HG03565 (cell line): ENCODE results near the gene CENPM.

Experiments
- ATAC-seq: cut with Tn5 transposase; IDR thresholded peaks from one replicate; pipeline ENCODE4 v1.9.1; 2021; ENCODE audit warnings: mild to moderate bottlenecking, moderate library complexity; ENCODE audit not compliant: unreplicated experiment

The CENPM gene

DNA sequence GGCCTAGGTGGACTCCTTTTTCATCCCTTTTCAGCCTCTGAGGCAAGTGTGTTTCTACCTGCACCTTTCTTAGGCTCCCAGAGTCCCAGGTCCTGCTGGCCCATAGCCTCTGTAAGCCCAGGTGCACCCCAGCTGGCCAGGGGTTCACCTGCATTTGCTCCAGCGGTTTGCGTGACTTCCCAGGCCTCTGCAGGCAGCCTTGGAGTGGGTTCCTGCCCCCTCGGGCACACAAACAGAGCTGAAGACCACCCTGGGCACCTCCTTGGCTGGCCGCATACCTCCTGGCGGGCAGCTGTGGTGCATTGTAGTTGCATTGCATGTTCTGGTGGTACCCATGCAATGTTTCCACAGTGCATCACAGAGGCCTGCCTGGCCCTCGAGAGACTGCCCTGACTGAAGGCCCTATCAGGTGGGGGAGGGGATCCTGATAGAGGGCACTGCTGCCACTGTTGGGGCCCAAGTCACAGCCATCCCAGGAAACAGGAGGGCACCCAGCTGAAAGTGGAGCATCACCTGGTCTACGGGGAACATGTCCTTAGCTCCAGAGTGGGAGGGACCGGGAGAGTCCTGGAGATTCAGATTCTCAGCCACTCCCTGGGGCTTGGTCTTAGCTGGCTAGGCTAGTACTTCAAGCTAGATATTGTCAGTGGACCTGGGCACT is 46.2 kb downstream of the CENPM start:
- no peak for ATAC-seq

DNA sequence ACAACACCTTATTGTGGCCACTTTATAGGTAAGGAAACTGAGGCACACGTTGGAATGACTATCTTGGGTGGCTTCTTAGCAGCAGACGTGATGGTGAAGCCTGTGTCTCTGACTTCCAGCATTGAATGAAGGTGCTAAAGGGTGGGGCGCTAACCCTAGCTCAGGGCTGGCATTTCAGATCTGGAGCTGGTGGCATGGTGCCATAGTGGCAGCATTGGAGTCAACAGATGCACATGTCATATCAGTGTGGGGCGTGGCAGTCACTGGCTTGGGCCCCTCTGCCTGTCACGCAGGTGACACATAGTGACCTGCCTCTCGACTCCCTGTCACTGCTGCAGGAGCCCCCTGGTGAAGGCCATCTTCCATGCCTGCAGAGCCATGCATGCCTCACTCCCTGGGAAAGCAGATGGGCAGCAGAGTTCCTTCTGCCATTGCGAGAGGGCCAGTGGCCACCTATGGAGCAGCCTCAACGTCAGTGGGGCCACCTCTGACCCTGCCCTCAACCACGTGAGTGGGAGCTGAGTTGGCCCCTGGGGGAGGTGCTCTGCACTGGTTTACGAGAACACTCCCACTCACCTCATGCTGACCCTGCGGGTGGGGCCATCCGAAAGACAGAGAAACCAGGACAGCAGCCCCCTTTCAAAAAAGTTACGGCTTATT is 46.8 kb downstream of the CENPM start:
- no peak for ATAC-seq

DNA sequence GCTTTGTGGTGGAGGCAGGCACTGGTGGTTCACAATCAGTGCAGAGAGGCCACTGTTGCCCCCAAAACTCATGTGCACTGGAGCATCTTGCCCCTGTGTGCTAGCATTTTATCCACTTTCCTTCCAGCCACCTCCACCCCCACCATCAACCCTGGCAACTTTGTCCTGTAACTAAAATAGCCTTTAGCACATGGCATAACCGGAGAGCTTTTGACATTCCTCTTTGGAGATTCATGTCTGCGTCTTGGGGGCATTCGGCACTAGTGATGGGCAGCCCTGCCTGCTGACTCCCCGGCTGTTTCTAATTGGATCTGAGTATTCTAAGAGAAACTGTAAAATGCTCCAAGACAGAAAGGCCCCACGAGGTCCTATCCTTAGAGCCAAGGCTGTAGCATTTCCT is 47.8 kb downstream of the CENPM start:
- no peak for ATAC-seq

DNA sequence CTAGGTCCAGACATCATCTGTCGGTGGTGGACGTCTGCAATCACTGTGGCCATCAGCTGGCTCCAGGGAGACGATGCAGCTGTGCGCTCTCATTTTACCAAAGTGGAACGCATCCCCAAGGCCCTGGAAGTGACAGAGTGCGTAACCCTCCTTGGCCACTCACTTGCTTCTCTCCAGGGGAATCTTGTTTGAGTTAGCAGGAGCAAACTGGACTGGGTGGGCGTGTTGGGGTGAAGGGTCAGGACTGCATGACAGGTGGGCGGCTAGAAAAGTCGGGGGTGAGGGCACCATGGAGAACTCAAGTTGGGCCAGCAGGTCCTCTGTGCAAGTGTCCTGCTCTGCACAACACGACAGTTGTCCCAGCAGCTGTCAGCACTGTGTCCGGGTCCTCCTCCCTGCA is 48.3 kb downstream of the CENPM start:
- no peak for ATAC-seq

DNA sequence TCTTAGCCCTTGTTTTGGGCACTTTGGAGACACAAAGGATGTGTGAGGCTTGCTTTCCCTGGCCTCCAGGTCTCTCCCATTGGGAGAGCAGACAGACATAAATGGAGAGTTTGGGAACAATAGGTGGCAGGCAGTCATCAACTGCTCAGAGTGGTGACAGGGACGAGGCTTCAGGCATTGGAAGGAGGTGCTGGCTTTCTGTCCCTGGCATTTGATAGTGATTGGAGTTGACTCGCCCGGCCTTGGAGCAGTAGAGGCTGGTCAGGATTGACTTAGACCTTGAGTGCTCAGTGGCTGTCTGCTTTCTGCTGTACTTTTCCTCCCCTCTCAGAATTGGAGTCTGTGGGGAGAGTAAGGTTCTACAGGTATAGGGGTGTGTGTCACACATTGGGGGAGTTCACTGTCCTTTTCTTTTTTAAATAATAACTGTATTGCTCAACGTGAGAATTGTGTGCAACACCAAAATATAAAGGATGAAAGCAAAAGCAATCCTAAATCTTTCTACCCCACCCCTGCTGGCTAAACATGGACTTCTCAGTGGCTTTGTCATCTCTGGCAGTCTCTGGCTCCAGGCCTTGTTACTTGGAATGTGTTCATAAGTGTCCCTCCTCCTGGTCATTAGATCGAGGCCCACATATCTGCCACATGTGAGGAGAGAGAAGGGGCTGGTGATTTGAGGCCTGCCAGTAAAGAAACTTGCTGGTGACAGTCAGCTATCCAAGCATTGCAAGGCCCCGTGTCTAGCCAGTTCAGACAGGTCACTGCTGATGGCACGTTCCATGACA is 53.2 kb downstream of the CENPM start:
- ATAC-seq, result no peak

DNA sequence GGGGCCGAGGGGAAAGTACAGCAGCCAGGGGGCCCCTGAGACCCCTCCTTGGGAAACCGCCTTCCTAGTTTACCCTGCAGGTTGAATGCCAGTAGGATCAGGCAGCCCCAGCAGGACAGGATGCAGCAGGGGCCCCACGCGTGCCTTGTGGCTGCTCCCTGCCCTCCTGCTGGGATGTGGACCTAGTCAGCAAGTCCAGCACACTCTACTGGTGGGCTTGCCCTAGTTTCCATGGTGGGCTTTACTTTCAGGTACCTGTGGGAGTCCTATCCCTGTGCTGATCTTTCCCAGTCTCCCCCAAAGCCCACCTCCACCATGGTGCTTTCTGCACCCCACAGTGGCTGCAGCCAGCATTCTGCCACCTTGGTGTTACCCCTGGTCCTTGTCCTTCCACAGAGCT is 54.2 kb downstream of the CENPM start:
- ATAC-seq, result no peak

DNA sequence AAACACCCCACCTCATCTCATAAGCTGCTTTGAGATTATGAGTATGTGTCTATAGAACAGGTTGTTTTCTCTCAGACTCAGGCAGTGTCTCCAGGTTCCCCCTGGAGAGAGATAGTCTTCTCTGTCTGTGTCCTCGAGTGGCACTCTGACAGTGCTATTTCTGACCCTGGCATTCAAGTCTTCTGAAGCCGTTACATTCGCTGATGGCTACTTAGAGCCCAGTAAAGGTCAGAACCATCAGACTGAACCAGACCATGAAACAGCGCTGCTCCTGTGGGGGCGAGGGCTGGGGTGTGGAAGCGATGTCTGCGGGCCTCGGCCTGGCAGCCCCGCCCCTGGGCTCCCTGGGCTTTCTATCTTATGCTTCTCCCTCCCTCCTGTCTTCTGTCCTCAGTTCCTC is 55.5 kb downstream of the CENPM start:
- ATAC-seq, result no peak
